NCI-H146 (cell line): ENCODE results near the gene SLC38A4.
"Not testable (repeated sequence)": the region's sequence is repeated elsewhere in the genome, so short reads cannot be mapped to it uniquely, and the experiment has no call there.

Experiments
- DNase-seq: peaks from one replicate; lab custom pipeline; 2025; lab: John Stamatoyannopoulos, UW

The SLC38A4 gene

DNA sequence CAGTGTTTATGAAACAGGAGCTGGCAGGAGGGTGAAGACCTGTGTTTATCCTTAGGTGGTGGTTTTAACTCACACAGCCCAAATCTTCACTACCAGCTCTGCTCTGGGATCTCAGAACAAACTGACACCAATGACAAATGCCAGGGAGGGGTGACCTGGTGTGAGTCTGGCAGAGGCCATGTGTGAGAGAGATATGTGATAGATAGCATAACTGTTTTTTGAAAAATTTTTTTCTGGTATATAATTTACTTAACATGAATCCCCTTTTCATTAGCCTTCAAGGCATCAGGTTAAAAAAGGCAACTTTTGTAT is 51.5 kb downstream of the SLC38A4 start:
- DNase-seq, result no peak

DNA sequence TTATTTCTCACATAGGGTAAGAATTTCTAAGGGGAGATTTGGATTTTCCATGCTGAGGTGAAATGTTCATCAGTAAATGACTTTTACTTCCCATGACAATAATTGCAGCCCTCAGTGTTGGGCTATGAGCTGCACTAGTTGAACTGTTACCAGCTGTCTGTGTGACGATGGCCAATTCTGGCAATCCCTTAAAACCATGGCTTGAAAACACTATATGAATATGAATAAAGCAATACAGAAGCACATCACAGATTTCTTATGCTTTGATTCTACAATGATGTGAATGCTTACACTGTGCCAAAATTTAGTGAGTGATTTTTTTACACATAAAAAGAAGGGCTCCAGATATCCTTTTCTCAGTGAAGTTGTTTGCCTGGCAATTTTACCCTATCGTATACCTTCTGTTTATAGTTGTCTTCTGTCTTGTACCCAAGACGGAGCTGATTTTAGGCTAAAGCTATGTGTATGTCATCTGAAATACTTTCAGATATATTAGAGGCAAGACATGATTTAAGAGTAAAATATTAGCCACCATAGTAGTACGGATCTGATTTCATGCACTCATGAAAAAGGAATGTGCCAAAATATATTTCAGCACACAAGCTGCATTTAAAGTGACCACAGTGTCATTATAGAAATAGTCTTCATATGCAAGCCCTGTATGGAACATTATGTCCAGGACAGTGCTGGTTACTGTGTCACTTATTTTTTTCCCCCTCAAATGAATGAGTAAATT is 52.0 kb downstream of the SLC38A4 start:
- no peak for DNase-seq

- no peak for DNase-seq
Measured at GRCh38 chr12:46771268-46771827, 54.4 kb downstream of the SLC38A4 start.

GRCh38 chr12:46770501-46771183 is 55.2 kb downstream of the SLC38A4 start:
- DNase-seq, result no peak

- no peak for DNase-seq
Measured at GRCh38 chr12:46764005-46764404, 61.8 kb downstream of the SLC38A4 start.

- no peak for DNase-seq
Measured at GRCh38 chr12:46763230-46763629, 62.6 kb downstream of the SLC38A4 start.

- DNase-seq, result no peak
Measured at GRCh38 chr12:46754550-46754949, 71.2 kb downstream of the SLC38A4 start.

- DNase-seq, result no peak
Measured at GRCh38 chr12:46752396-46752795, 73.4 kb downstream of the SLC38A4 start.

- DNase-seq, result no peak
Measured at GRCh38 chr12:46751173-46751572, 74.6 kb downstream of the SLC38A4 start.

GRCh38 chr12:46749322-46749721 is 76.5 kb downstream of the SLC38A4 start:
- no peak for DNase-seq

GRCh38 chr12:46744283-46744682 is 81.5 kb downstream of the SLC38A4 start:
- no peak for DNase-seq

GRCh38 chr12:46743456-46743855 is 82.3 kb downstream of the SLC38A4 start:
- no peak for DNase-seq

GRCh38 chr12:46742271-46742670 is 83.5 kb downstream of the SLC38A4 start:
- DNase-seq, result not testable (repeated sequence)

GRCh38 chr12:46725332-46725731 is 100.5 kb downstream of the SLC38A4 start:
- no peak for DNase-seq

GRCh38 chr12:46723629-46724419 is 102.0 kb downstream of the SLC38A4 start:
- DNase-seq, result no peak

- no peak for DNase-seq
Measured at GRCh38 chr12:46722394-46723185, 103.2 kb downstream of the SLC38A4 start.

- DNase-seq, result no peak
Measured at GRCh38 chr12:46718495-46718894, 107.3 kb downstream of the SLC38A4 start.

- DNase-seq, result no peak
Measured at GRCh38 chr12:46717868-46718267, 107.9 kb downstream of the SLC38A4 start.

GRCh38 chr12:46717159-46717558 is 108.6 kb downstream of the SLC38A4 start:
- DNase-seq, result no peak
